A673 (cell line): Measurements from ENCODE around the gene CFD. TPM values are rescaled to one million over a fixed set of nuclear protein-coding genes. Genes with fewer than 3 reads are reported as not detected.
A peak's percentile ranks its signal among the peaks of the same experiment; 100 is the strongest.
"Not testable (repeated sequence)": the region's sequence is repeated elsewhere in the genome, so short reads cannot be mapped to it uniquely, and the experiment has no call there.

Source experiments
- BruUV-seq: library from RNA; stranded (reverse); fragments of 400-500 nt; replicated peaks from 2 replicates; lab custom pipeline; 2021; lab: Mats Ljungman, UMichigan
- CTCF ChIA-PET: fragments of 300-600 bp; sonication (Branson Sonifier 250); formaldehyde crosslinking; loops from one replicate; lab custom pipeline; 2022; ENCODE audit warnings: antibody characterized with exemption; lab: Charles Lee
- POLR2A ChIA-PET: fragments of 300-600 bp; sonication (Branson Sonifier 250); formaldehyde crosslinking; loops from one replicate; lab custom pipeline; 2022; ENCODE audit warnings: antibody characterized with exemption; ENCODE audit not compliant: low non-redundant PET; lab: Charles Lee
- DNase-seq: peaks from one replicate; pipeline ENCODE4 v3.0.0-alpha.2; 2015; ENCODE audit warnings: low spot score
- H3K27ac ChIP-seq: fragments of 200-600 bp; sonication (generic); 2 replicates; pipeline ENCODE4 v1.5.1; 2016; ENCODE audit warnings: mixed run types, low read depth, mild to moderate bottlenecking, mixed read lengths, antibody characterized with exemption, low read length; ENCODE audit not compliant: poor library complexity, severe bottlenecking
- H3K27me3 ChIP-seq: fragments of 200-600 bp; sonication (generic); replicated peaks from 2 replicates; pipeline ENCODE4 v1.6.1; 2017; ENCODE audit warnings: mixed run types, low read depth, mild to moderate bottlenecking, mixed read lengths, antibody characterized with exemption, low read length; ENCODE audit not compliant: insufficient read depth, poor library complexity
- H3K36me3 ChIP-seq: fragments of 200-600 bp; sonication (generic); 2 replicates; pipeline ENCODE4 v1.6.1; 2016; ENCODE audit warnings: mixed run types, mild to moderate bottlenecking, mixed read lengths, antibody characterized with exemption, low read length; ENCODE audit not compliant: insufficient read depth, poor library complexity, severe bottlenecking
- H3K4me1 ChIP-seq: fragments of 200-600 bp; sonication (generic); 2 replicates; pipeline ENCODE4 v1.6.1; 2017; ENCODE audit warnings: mixed run types, mild to moderate bottlenecking, mixed read lengths, antibody characterized with exemption, low read length; ENCODE audit not compliant: insufficient read depth, poor library complexity, severe bottlenecking
- H3K4me3 ChIP-seq: fragments of 200-600 bp; sonication (generic); 2 replicates; pipeline ENCODE4 v1.5.1; 2016; ENCODE audit warnings: low read depth, mixed run types, mild to moderate bottlenecking, mixed read lengths, low read length; ENCODE audit not compliant: poor library complexity, severe bottlenecking
- H3K9me3 ChIP-seq: fragments of 200-600 bp; sonication (generic); 2 replicates; pipeline ENCODE4 v1.6.1; 2016; ENCODE audit warnings: mixed run types, low read depth, mild to moderate bottlenecking, mixed read lengths, antibody characterized with exemption, low read length; ENCODE audit not compliant: poor library complexity, severe bottlenecking
- CTCF ChIP-seq: fragments of 300-800, 200-600 bp; sonication (generic); conservative IDR thresholded peaks from 2 replicates; pipeline ENCODE4 v1.5.1; 2017; ENCODE audit warnings: low read depth, mild to moderate bottlenecking, antibody characterized with exemption, low read length, moderate library complexity, mixed read lengths
- EZH2 ChIP-seq: fragments of 200-600 bp; sonication (generic); IDR thresholded peaks from 2 replicates; pipeline ENCODE4 v1.6.1; 2017; ENCODE audit warnings: borderline replicate concordance, low read depth, mild to moderate bottlenecking, mixed read lengths, antibody characterized with exemption, low read length; ENCODE audit not compliant: poor library complexity, severe bottlenecking
- intact Hi-C: fragments of 100-400 bp; cut with micrococcal nuclease; formaldehyde crosslinking; loops from one replicate; pipeline ENCODE4 v1.10.0; 2022; ENCODE audit not compliant: unreplicated experiment
- total RNA-seq: library from RNA; stranded (reverse); gene quantifications from 2 replicates; pipeline ENCODE4 v1.2.3, GENCODE V29; 2021

CFD gene
- total RNA-seq, 1 experiment from 2014 or later, result 1.1 TPM

GRCh38 chr19:815775-816499 lies 43.5 kb upstream of the CFD start:
- H3K36me3 ChIP-seq, result peaks cover 26% of the 10 kb centered on the region
- TF ChIP-seq EZH2, result no peak
- no peak for TF ChIP-seq CTCF
- H3K4me3 ChIP-seq, result no peak overlapping the region
- intact Hi-C loops, result no loop called here
- BruUV-seq, result no TSS peak
- ChIA-PET CTCF (no interaction called here), POLR2A (no interaction called here)
- no peaks in the 10 kb centered on the region for H3K9me3 ChIP-seq
- no peak for DNase-seq
- no peak overlapping the region for H3K27ac ChIP-seq
- no peaks in the 10 kb centered on the region for H3K27me3 ChIP-seq
- peaks cover 9% of the 10 kb centered on the region for H3K4me1 ChIP-seq

- no peak overlapping the region for H3K27ac ChIP-seq
- BruUV-seq, result no TSS peak
- peaks cover 21% of the 10 kb centered on the region for H3K36me3 ChIP-seq
- H3K4me1 ChIP-seq, result peaks cover 4% of the 10 kb centered on the region
- DNase-seq, result no peak
- POLR2A ChIA-PET, result no interaction called here
- H3K27me3 ChIP-seq, result no peaks in the 10 kb centered on the region
- H3K4me3 ChIP-seq, result no peak overlapping the region
- CTCF ChIA-PET, result no interaction called here
- no peaks in the 10 kb centered on the region for H3K9me3 ChIP-seq
- intact Hi-C loops, result no loop called here
- no peak for TF ChIP-seq CTCF
- TF ChIP-seq EZH2, result no peak
Observed at GRCh38 chr19:816500-816857, 43.0 kb upstream of the CFD start.

- POLR2A ChIA-PET, H3K27me3 ChIP-seq, CTCF ChIA-PET, H3K36me3 ChIP-seq, DNase-seq, BruUV-seq, H3K27ac ChIP-seq, H3K9me3 ChIP-seq, H3K4me3 ChIP-seq, intact Hi-C loops, H3K4me1 ChIP-seq: not testable (repeated sequence)
Observed at GRCh38 chr19:820212-820611, 39.3 kb upstream of the CFD start.

- POLR2A ChIA-PET, result no interaction called here
Observed at GRCh38 chr19:821231-821824, 38.1 kb upstream of the CFD start.

More at GRCh38 chr19:821231-821824, 38.1 kb upstream of the CFD start:
- CTCF ChIA-PET, result no interaction called here
- TF ChIP-seq EZH2, result no peak
- no peak for TF ChIP-seq CTCF
- H3K4me1 ChIP-seq, result no peaks in the 10 kb centered on the region
- peak overlapping the region; percentile 47 for H3K27ac ChIP-seq
- no peaks in the 10 kb centered on the region for H3K36me3 ChIP-seq
- H3K4me3 ChIP-seq, result peak overlapping the region; percentile 69
- no TSS peak for BruUV-seq
- no peaks in the 10 kb centered on the region for H3K27me3 ChIP-seq
- H3K9me3 ChIP-seq, result no peaks in the 10 kb centered on the region
- intact Hi-C loops, result no loop called here
- no peak for DNase-seq
